GM21381 (cell line): ENCODE measurements around the gene PDCD1.

Experiments
- ATAC-seq: cut with Tn5 transposase; IDR thresholded peaks from one replicate; pipeline ENCODE4 v1.9.1; 2021; ENCODE audit warnings: mild to moderate bottlenecking, moderate library complexity; ENCODE audit not compliant: unreplicated experiment

The PDCD1 gene

GRCh38 chr2:241895712-241896641, 37.3 kb upstream of the PDCD1 start:
- no peak for ATAC-seq

GRCh38 chr2:241895427-241895711, 36.7 kb upstream of the PDCD1 start:
- ATAC-seq = no peak

- ATAC-seq = no peak
Observed at GRCh38 chr2:241894681-241895426, 36.2 kb upstream of the PDCD1 start.

GRCh38 chr2:241894056-241894641, 35.5 kb upstream of the PDCD1 start:
- ATAC-seq = no peak

- ATAC-seq = no peak
Observed at GRCh38 chr2:241893265-241893664, 34.6 kb upstream of the PDCD1 start.

GRCh38 chr2:241892299-241893137, 33.8 kb upstream of the PDCD1 start:
- ATAC-seq = no peak

- ATAC-seq = no peak
Observed at GRCh38 chr2:241891988-241892298, 33.2 kb upstream of the PDCD1 start.

- ATAC-seq = no peak
Observed at GRCh38 chr2:241891315-241891987, 32.8 kb upstream of the PDCD1 start.

- no peak for ATAC-seq
Observed at GRCh38 chr2:241890524-241891235, 32.0 kb upstream of the PDCD1 start.

- ATAC-seq = no peak
Observed at GRCh38 chr2:241888641-241889040, 29.9 kb upstream of the PDCD1 start.

- ATAC-seq = no peak
Observed at GRCh38 chr2:241887806-241888522, 29.3 kb upstream of the PDCD1 start.

GRCh38 chr2:241886840-241887447, 28.2 kb upstream of the PDCD1 start:
- no peak for ATAC-seq

- ATAC-seq = no peak
Observed at GRCh38 chr2:241885946-241886643, 27.4 kb upstream of the PDCD1 start.

GRCh38 chr2:241885291-241885945, 26.7 kb upstream of the PDCD1 start:
- no peak for ATAC-seq

- ATAC-seq = no peak
Observed at GRCh38 chr2:241884951-241885290, 26.2 kb upstream of the PDCD1 start.

GRCh38 chr2:241882091-241882625, 23.5 kb upstream of the PDCD1 start:
- peak; percentile 65 for ATAC-seq

- ATAC-seq = no peak
Observed at GRCh38 chr2:241880311-241881073, 21.8 kb upstream of the PDCD1 start.
